GM12872 (cell line): ENCODE data around the gene TACC3.

ENCODE experiments used
- CTCF ChIP-seq: IDR thresholded peaks from 3 replicates; pipeline ENCODE4 v1.5.1; 2011; ENCODE audit warnings: low read depth, mild to moderate bottlenecking, low read length, moderate library complexity; ENCODE audit not compliant: insufficient read depth

TACC3 gene

DNA sequence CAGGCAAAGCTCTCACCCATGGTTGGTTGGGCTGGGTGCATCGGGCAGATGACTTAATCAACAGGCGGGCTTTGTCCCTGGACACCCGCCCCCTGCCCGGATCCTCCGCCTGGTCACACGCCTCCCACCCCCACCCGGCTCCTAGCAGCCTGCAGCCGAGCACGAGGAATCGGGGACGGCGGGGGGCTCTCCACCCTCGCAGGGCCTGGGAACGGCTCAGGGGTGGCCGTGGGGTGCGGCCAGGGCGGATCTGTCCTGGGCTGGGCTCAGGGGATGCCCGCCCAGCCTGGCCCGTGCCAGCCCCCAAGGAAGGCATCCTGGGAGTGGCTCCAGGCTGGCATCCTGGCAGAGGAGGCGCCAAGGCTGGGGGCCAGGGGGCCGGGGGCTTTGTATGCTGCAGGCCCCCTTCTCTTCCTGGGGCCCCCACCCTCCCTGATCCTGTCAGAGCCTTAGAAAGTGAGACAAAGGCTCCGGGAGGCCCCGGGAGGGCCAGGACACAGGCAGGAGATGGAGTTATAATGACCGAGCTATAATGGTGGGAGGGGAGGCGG, 39.3 kb downstream of the TACC3 start:
- TF ChIP-seq CTCF, result no peak

DNA sequence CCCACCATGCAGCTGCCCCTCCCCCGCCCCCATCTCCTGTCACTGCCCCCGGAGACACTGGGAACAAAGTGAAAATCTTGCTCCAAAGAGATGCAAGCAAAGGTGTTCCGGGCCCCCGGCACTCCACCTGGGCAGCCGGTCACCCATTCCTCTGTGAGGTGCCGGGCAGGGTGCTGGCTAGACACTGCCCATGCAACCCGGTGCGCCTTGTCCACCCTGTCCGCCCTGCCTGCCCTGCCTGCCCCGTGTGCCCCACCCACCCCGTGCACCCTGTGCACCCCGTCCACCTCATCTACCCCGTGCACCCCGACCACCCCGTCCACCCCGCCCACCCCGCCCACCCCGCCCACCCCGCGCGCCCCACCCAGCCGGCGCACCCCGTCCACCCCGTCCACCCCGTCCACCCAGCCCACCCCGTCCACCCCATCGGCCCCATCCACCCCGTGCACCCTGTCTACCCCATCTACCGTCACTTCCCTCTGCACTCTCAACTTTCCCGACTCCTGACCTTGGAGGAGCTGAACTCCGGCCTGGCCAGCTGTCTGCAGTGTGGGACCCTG, 39.9 kb downstream of the TACC3 start:
- TF ChIP-seq CTCF, result no peak

DNA sequence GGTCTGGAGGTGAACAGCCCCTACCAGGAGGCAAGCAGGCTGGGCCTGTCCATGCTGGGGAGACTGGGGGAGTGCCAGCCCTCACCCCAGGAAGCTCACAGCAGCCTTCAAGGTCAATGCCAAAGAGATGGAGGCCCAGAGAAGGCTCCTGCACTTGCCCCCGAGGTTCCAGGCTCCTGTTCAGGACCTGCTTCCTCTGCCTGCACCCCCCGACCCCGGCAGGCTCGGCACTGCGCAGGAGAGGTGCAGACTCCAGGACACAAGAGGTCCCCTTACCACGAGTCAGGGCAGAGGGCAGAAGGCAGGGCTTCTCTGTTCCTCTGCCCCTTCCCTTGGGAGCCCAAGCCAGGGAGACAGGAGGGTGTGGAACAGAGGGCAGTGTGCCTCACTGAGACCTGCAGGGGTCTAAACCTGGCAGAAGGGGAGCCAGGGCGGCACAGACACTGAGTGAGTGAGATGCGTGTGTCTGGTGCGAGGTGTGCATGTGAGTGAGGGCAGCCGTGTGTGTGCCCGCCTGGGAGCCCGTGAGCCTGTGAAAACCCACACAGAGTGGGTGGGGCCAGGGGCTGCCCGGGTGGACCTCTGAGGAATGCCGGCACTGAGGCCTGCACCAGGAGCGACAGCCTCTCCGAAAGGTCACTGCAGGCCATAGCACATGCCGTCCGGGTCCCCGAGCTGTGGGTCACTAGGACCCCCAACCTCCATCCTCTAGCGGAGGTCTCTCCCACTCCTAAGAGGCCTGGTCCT, 41.1 kb downstream of the TACC3 start:
- no peak for TF ChIP-seq CTCF

DNA sequence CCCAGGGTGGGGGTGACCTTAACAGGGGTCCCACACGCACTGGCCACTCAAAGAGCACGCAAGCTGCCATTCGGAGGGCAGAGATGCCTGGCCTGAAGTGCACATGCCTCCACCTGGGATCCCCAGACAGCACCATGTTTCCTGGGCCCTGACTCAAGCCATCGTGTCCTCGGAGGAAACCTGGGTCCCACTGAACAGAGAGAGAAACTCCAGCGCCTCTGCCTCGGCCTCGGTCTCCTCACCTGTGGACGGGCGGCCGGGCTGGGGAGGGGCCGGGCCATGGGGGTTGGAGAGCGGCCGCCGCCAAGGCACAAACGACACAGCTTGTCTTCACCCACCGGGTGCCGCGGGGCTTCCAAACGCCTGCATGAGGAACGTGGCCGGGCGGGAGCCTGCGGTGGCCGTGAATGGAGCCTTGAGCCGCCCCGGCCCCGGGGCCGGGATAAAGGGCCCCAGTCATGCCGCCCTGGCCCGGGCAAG, 41.8 kb downstream of the TACC3 start:
- TF ChIP-seq CTCF, result no peak

GRCh38 chr4:1763550-1764080, 42.3 kb downstream of the TACC3 start:
- TF ChIP-seq CTCF, result no peak

GRCh38 chr4:1764670-1765069, 43.3 kb downstream of the TACC3 start:
- no peak for TF ChIP-seq CTCF

- no peak for TF ChIP-seq CTCF
These were observed 44.2 kb downstream of the TACC3 start for GRCh38 chr4:1765409-1766072.
